ENCODE measurements around the gene SNCB.

Gene SNCB

DNA sequence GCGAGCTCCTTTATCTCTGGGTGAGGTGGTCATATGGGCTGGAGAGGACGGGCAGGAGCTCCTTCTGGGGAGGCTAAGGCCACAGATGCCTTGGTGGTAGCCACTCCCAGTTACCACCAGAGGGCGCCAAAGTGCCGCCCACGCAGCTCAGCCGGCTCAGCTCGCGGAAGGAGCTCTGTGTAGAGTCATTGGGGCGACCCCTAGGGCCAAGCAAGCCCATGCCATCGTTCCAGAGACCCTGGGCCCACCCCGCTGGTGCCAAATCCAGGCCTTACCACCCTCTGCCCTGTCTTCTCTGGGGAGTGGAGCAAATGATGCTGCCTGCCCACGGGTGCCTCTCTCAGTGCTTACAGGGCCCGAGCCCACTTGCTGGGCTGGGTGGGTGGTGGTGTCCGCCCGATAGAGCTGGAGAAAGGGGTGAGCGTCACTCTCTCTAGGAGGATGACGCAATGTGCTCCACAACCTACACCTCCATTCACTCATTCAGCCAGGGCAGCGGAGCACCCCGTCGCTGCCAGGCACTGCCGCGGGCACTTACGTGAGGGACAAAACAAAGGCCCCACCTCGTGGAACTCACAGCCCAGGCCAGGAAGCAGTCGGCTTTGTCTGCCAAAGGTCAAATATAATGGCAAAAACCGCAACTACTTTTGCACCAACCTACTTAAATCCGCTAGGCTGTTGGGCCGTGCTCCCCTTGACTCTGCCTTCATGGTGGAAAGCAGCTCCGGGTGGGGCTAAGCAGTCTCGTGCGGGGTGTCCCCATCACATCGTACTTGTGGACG, 30.7 kb upstream of the SNCB start:
- peak; percentile 70 for DNase-seq (ENCODE audit: low read depth)

DNA sequence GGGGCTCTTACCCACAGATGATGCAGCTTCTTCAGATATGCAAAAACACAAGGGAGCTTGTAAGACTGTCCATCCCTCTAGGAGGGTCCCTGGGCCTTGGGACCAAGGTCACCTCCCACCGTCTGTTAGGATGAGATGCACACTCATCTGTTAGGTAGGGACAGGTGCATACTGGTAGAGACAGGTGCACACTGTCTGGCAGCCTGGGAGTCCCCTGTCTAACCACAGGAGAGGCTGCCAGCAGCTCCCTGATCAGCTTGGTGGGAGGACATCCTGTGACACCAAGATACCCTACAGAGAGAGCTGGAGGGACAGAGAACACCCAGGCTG, 30.2 kb upstream of the SNCB start:
- DNase-seq (ENCODE audit: low read depth), result no peak

DNA sequence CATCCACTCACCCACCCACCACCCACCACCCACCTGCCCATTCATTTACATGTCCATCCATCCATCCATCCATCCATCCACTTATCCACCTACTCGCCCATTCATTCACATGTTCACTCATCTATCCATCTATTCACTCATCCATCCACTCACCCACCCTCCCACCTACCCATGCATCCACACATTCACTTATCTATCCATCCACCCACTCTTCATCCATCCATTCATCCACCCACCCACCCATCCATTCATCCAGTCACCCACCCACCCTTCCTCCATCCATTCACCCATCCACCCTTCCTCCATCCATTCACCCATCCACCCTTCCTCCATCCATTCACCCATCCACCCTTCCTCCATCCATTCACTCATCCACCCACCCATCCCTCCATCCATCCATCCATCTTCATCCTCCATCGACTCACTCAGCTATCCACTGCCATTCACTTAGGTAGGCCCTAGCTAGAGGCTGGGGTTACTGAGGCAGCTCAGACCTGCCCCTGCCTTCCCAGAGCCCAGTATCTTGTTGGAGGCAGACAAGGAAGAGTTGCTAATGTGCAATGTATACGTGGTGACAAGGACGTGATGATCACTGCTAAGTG, 29.6 kb upstream of the SNCB start:
- no peak for DNase-seq (ENCODE audit: low read depth)

DNA sequence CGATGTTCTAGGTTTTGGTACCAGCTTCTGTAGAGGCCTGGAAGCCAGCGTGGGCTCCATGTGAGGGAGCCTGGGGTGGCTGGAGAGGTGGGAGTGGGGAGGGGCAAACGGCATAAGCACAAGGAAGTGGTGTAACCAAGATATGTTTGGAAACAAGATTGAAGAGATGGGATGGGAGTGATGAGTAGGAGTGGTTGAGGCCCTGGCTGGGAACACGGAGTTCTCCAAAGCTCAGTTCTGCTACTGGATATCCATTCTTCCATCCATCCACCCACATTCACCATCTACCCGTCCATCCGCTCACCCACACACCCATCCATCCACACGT, 29.1 kb upstream of the SNCB start:
- no peak for DNase-seq (ENCODE audit: low read depth)

DNA sequence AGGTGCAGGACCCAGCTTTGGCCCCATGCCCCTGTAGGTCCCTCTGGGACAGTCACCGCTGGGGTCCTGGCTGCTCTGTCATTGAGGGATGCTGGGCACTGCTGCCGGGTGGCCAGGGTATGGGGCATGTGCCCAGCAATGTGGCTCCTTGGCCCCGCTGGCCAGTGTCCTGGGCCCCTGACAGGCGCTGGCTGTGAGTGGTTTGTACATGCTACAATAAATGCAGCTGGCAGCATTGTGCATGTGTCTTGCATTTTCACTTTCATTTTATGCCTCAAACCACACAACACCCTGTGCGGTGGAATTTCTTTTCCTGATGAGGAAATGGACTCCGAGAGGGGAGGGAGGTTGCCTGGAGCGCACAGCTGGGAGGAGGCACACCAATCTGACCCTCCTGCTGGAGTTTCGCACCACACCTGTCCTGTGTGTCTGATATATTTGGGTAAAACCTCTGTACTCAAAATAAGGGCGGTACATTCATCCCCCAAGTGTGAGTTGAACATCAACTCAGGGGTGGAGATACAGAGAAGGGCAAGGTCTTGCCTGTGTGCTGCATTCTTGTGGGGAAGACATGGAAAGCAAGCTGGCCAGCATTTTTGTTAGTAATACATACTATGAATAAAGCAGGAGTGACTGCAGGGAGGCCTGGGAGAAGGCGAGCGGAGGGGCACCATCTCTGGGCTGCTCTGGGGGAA, 28.6 kb upstream of the SNCB start:
- DNase-seq (ENCODE audit: low read depth), result no peak

DNA sequence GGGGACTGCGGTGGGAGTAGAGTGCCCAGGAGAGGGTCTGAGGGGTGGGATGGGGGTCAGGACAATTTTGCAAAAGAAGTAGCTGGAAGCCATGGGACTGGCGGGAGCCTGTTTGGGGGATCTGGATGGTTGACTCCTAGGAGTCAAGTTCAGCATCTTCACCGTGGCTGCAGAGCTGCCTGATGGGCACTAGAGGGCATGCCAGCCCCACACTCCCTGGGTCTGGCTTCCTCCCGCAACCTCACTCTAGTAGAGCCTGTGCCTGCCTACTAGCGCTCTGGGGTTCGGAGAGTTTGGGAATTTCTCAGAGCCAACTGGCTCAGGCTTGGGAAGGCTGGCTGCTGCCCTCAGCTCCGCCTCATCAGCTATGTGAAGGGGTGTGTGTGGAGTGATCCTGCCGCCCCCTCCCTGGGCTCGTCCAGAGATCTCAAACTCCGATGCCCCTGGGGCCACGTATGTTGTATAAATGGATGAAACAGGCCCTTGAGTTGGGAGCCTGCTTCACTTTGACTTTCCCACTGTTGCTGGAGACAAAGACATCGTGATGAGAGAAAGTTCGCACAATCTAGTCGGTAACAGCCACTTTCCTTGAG, 27.8 kb upstream of the SNCB start:
- DNase-seq (ENCODE audit: low read depth), result peak; percentile 52

DNA sequence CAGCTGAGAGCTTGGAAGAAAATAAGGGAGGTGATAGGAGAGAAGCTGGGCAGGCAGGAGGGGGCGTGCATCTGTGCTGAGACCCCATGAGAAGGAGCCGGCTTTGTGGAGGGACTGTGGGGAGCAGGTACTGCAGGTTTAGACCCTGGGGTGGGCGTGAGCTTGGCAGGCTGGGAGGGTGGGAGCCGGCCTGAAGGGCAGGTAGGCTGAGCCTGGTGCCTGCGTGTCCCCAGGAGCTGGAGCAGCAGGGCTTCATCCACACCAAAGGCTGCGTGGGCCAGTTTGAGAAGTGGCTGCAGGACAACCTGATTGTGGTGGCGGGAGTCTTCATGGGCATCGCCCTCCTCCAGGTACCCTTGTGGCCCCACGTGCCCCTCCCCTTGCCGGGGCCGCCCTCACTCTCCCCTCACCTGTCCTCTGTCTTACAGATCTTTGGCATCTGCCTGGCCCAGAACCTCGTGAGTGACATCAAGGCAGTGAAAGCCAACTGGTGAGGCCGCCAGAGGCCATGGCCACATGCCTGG, 26.2 kb upstream of the SNCB start:
- DNase-seq (ENCODE audit: low read depth), result no peak

DNA sequence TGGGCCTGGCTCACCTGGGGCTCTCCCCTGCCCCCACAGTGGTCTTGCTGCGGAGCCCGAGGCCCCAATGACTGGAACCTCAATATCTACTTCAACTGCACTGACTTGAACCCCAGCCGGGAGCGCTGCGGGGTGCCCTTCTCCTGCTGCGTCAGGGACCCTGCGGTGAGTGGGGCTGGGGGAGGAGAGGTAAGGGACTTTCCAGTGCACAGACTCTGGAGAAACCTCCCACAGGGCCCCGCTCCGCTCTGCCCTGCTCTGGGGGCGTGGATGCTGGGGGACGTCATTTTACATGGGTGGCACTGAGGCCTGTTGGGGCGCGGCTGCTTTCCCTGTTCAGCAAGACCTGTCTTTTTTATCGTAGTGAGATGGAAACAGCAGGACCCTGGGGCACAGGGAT, 24.5 kb upstream of the SNCB start:
- DNase-seq (ENCODE audit: low read depth), result no peak

DNA sequence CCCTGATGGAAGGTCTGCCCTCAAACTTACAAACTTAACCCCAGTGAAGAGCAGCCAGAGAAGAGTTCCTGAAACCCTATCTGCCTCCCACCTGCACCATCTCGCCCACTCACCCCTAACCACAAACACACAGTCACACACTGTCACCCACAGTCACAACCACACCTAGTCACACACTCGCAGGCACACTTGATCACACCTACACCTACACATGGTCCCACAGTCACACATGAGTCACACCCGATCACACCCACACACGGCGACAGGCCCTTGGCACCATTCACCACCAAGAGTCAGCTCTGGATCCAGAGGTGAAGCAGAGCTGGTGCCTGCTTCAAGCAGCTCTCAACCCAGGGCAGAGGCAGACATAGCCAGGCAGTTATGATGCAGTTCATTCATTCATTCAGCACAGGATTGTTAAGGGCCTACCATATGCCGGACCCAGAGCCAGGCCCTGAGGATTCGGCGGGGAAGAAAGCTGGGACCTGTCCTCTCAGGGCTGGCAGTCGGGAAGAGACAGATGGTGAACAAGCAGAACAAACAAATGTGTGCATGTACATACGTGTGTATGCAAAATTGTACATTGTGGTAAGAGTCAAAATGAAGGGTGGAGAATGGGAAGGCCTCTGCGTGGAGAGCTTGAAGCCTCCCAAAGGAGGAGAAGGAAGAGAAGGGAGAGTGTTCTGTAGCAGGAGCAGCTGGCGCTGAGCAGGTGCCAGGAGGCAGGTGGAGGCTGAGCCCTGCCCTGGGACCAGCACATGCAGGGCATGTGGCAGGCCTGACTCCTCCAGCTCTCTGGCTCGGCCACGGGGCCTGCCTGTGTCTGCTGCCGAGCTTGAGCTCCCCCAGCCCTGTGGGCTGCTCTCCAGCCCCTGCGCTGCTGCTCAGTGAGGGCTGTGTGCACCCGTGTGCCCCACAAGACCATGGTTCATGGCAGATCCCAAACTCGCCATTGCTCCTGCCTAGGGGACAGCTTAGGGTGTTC, 23.4 kb upstream of the SNCB start:
- peak; percentile 92 for DNase-seq (ENCODE audit: low read depth)

DNA sequence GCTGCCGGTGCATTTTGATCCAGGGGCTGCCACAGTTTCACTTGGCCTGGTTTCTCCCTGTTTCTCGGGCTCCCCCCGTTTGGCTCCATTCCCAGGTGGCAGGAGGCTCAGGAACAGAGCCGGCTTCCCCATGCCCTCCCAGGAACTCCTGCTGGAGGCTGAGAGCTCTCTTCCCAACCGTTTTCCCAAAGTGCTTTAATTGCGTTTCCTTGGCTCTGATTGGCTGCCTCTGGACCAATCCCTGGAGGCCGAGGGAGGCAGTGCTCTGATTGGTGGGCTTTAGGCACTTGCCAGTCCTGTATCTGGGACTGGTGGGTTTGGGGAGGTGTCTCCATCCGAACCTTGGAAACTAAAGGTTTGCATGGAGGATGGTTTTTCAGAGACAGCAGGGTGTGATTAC, 21.8 kb upstream of the SNCB start:
- no peak for DNase-seq (ENCODE audit: low read depth)

DNA sequence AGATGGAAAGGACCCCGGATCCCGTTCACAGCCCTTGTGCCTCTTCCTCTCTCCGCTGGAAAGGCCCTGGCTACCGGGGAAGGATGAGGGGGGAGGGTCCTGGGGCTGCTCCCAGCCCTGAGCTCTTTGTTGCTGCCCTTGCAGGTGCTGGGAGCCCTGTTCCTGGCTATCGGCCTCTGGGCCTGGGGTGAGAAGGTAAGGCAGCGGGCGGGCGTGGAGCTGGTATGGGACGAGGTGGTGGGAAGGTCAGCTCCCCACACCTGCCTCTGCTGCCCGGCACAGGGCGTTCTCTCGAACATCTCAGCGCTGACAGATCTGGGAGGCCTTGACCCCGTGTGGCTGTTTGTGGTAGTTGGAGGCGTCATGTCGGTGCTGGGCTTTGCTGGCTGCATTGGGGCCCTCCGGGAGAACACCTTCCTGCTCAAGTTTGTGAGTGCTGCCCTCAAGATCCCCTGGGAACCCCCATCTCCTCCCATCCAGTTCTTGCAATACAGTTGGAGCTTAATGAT, 21.2 kb upstream of the SNCB start:
- DNase-seq (ENCODE audit: low read depth), result no peak

DNA sequence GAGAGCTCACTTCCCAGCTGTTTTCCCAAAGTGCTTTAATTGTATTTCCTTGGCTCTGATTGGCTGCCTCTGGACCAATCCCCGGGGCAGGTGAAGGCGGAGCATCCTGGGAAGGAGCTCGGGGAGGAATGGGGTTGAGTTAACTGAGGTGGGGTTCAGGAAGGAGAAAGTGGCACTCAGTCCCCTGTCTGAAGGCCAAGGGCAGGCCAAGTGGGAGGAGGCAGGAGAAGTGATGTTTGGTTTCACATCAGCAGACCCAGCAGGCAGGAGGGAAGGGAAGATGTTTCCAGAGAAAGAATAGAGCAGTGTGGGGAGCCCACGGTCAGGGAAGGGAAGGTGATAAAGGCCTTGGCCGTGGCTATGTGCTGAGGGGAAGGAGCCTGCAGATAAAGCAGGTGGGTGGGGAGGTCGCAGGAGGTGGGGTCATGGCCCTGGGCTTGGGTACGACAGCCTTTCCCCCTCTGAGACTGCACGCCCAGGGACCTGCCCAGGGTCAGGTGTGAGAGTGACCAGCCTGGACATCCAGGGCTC, 20.1 kb upstream of the SNCB start:
- DNase-seq (ENCODE audit: low read depth), result no peak

DNA sequence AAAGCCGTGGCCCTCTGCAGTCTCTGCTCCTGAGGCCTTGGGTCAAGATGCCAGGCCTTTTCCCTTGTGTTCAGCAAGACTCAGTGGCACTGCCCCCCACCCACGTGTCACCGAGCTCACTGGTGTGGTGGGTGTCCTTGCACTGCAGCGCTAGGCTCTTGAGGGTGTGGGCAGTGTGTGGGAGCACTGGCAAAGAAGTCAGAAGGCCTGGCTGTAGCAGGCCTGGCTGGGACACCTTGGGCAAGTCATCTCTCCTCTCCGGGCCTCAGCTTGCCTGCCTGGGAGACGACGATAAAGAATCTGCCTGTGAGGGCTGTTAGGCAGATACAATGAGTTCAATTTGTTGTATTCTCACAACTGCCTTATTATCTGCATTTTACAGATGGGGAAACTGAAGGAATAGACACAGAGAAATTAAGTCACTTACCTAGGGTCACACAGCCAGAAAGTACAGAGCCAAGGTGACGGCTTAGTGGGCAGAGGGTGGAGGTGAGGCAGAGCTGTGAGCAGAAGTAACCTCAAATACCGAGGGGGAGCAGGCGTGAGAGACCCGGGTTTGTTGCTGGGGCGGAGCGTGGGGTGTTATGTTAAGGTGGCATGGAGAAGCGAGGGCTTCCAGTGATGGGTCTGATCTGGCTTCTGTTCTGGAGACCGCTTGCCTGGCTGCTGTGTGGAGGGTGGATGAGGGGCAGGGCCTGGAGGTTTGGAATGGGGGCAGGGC, 18.3 kb upstream of the SNCB start:
- no peak for DNase-seq (ENCODE audit: low read depth)

DNA sequence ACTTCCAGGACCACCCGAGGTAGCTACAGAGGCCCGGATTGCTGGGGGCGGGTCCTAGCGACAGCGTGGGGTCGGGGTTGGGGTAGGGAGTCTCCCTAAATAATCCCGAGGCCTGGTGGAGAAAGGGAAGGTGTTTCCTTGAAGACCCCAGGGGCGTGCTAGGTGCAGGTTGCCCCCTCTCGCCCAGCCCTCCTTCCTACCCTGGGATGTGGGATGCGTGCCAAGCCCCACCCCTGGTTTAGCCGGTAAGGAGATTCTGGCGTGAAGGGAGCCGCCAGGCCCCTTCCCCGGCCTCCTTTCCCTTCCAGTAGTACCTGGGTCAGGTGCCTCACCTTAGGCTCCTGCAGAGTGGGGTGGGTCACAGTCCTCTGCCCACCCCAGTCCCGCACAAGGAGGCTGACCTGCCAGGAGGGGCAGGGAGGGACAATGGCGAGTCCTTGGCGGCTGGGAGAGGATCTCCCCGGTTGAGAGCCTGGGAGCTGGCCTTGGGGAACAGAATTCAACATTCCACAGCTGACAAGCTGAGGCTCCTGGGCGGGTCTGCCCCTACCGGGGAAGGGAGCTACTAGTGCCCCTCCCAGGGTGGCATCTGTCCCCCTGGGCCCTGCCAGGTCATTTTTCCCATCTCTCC, 17.6 kb upstream of the SNCB start:
- no peak for DNase-seq (ENCODE audit: low read depth)

DNA sequence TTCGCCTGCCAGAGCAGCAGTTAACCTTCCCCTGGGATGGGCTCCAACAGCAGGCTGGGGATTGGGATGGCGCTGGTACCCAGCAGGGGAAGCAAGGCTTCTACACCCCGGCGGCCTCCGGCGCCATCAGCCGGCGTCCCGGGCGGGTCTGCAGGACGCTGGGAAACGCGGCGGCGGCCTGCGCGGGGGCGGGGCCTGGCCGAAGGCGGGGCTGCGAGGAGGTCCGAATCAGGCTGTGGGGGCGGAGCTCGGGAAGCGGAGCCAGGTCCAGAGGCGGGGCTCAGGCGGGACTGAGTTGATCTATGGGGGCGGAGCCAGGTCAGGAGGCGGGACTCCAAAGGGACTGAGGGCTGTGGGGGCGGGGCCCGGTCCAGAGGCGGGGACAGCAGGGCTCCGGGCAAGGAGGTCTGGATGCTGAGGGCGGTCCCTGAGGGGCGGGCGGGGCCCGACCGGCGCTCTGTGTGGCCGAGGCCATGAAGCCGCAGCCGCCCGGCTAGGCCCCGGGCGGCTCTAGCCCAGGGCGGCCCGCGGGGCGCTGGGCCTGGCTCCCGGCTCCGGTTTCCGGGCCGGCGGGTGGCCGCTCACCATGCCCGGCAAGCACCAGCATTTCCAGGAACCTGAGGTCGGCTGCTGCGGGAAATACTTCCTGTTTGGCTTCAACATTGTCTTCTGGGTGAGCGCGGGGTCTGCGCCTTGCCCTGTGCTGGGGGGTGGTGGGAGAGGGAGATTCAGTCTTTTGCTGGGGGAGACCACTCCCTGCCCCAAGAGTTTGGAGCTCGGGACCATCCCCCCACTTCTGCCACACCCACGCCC, 16.9 kb upstream of the SNCB start, which contains the start of gene TSPAN17:
Gene TSPAN17, plus strand, starts transcription at position 455 of the 813 bp plus-strand sequence. Its CDS starts 132 bp downstream, at position 587.
- DNase-seq (ENCODE audit: low read depth), result peak; percentile 93

DNA sequence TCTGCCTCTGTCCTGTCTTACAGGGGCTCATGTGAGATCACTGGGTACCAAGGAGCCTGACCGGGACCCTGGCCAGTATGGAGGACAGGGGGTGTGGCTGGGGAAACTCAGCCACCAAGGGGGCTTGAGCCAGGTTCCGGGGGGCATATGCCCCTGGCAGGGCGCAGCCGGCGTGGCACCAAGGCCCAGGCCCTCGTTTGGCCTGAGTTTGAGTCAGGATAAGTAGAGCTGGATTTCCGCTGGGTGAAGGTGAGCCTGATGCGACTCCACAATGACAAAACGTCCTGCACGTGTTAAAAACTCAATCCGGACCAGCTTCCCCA, 16.3 kb upstream of the SNCB start:
- no peak for DNase-seq (ENCODE audit: low read depth)

DNA sequence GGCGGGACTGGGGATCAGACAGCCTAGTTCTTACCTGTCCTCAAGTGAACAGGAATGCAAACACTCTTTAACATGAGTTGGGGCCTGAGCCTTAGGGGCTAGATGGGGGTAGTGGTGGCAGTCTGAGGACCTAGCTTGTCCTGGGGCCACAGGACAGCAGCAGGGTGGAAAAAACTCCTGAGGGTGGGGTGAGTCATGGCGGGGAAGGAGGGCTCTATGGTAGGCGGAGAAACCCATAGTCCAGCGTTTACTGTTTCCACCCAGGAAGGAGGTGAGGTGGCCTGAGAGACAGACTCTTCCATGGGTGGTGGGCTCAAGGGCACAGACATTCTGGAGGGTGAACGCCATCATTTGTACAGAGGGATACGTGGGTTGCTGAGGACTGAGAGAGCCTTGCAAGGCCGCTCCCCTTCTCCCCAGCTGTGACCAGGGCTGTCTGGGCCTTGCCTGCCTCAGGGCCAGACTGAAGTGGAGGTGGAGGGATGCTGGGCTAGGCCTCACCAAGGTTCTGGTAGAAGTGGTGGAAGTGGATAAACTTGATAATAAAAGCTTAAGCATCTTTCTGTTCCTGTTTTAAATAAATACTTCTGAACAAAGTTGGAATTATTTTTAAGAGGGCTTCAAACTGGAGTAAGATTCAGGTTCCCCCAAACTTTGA, 15.8 kb upstream of the SNCB start:
- no peak for DNase-seq (ENCODE audit: low read depth)

DNA sequence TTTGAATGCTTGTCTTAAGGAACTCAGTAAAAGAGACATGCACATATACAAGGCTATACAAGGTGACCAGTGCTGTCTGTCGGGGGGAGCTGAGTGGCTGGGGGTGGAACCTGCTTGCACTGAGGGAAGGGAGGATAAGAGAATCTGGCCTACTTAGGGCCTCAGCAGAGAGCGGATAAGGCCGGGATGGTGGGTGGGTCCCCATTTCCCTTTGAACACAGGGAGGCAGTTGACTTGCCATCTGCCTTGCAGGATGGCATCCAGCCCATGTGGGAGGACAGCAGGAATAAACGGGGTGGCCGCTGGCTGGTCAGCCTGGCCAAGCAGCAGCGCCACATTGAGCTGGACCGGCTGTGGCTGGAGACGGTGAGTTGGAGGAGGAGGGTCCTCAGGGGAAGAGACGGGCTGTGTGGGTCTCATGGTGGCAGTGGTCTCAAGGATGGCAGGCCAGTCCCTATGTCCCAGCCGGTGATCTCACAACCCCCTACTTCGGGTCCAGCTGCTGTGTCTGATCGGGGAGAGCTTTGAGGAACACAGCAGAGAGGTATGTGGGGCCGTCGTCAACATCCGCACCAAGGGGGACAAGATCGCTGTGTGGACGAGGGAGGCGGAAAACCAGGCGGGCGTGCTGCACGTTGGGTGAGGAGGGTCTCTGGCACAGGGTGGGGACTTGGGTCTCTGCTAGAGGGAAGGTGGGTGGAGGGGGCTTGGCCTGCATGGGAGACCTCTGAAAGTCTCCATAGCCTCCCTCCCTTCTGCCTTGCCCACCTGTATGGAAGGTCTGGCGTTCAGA, 14.7 kb upstream of the SNCB start:
- no peak for DNase-seq (ENCODE audit: low read depth)

All from stimulated activated CD4-positive, alpha-beta T cell treated with anti-CD3 and anti-CD28 coated beads, Interleukin-2, amount 100 ng/mL, for 4 hours (primary cell).